K562 (cell line): Measurements from ENCODE around the gene HBG1. TPM values are rescaled to one million over a fixed set of nuclear protein-coding genes. Genes with fewer than 3 reads are reported as not detected.
A peak's percentile ranks its signal among the peaks of the same experiment; 100 is the strongest.

ENCODE experiments used
- AFF4 ChIP-seq: sonication (generic); formaldehyde crosslinking; IDR thresholded peaks from 2 replicates; pipeline ENCODE4 v1.8.0; 2023; ENCODE audit warnings: mild to moderate bottlenecking, missing genetic modification reagents
- CCNT2 ChIP-seq: IDR thresholded peaks from 2 replicates; pipeline ENCODE4 v1.6.1; 2011; ENCODE audit warnings: borderline replicate concordance, low read depth, mild to moderate bottlenecking, moderate library complexity, mixed read lengths, low read length; ENCODE audit not compliant: insufficient read length; ENCODE audit errors: extremely low read depth
- CEBPG ChIP-seq, 3 experiments: fragments of 200-800 bp in 1 of 3; sonication (Bioruptor generic) in 1 of 3; sonication (generic) in 1 of 3; formaldehyde crosslinking in 1 of 3; IDR thresholded peaks in 2 of 3; conservative IDR thresholded peaks in 1 of 3; 2 replicates each; pipeline versions ENCODE4 v1.6.1 to v1.8.0; 2016 to 2022; ENCODE audit warnings: missing compliant biosample characterization in 2 of 3, missing genetic modification characterization in 2 of 3, mild to moderate bottlenecking in 1 of 3, missing genetic modification reagents in 1 of 3
- CTCFL ChIP-seq: IDR thresholded peaks from 2 replicates; pipeline ENCODE4 v1.6.1; 2011; ENCODE audit warnings: borderline replicate concordance, low read depth, mild to moderate bottlenecking, moderate library complexity, low read length; ENCODE audit not compliant: insufficient read depth, poor library complexity, severe bottlenecking
- HMBOX1 ChIP-seq: sonication (generic); IDR thresholded peaks from 2 replicates; pipeline ENCODE4 v1.6.1; 2016
- HMG20B ChIP-seq: fragments of 250-450 bp; sonication (Bioruptor Pico); IDR thresholded peaks from 2 replicates; pipeline ENCODE4 v1.5.0; 2021; ENCODE audit warnings: mild to moderate bottlenecking
- MYNN ChIP-seq, 2 experiments: sonication (generic); formaldehyde crosslinking in 1 of 2; IDR thresholded peaks; 2 replicates each; pipeline versions ENCODE4 v1.5.0 to v1.6.1; 2016 to 2020; ENCODE audit warnings: antibody characterized with exemption in 1 of 2, missing genetic modification reagents in 1 of 2
- NFE2 ChIP-seq: IDR thresholded peaks from 2 replicates; pipeline ENCODE4 v1.6.1; 2014; ENCODE audit warnings: antibody characterized with exemption, low read depth
- NFIC ChIP-seq: fragments of 450-650 bp; IDR thresholded peaks from 2 replicates; pipeline ENCODE4 v1.6.1; 2017; ENCODE audit warnings: mild to moderate bottlenecking, inconsistent platforms
- NR1H2 ChIP-seq: sonication (generic); formaldehyde crosslinking; IDR thresholded peaks from 2 replicates; pipeline ENCODE4 v1.4.0; 2020; ENCODE audit warnings: mild to moderate bottlenecking, missing genetic modification reagents
- SP1 ChIP-seq: sonication (generic); formaldehyde crosslinking; IDR thresholded peaks from 2 replicates; pipeline ENCODE4 v1.8.1; 2022; ENCODE audit warnings: mild to moderate bottlenecking, missing genetic modification reagents
- TAF9B ChIP-seq: fragments of 450-650 bp; IDR thresholded peaks from 2 replicates; pipeline ENCODE4 v1.6.1; 2018; ENCODE audit warnings: mild to moderate bottlenecking; ENCODE audit not compliant: partially characterized antibody
- TEAD1 ChIP-seq, 2 experiments: fragments of 450-650 bp in 1 of 2; sonication (generic) in 1 of 2; formaldehyde crosslinking; IDR thresholded peaks; 2 replicates each; pipeline versions ENCODE4 v1.4.0 to v1.8.0; 2020 to 2022; ENCODE audit warnings: mild to moderate bottlenecking in 2 of 2, missing genetic modification reagents in 1 of 2
- ZNF165 ChIP-seq: fragments of 250-450 bp; sonication (Bioruptor Pico); IDR thresholded peaks from 2 replicates; pipeline ENCODE4 v1.4.0; 2020; ENCODE audit warnings: borderline replicate concordance
- polyA plus RNA-seq, 8 experiments: library from polyadenylated mRNA; depleted of rRNA in 4 of 8; stranded (reverse) in 5 of 8; unstranded in 3 of 8; fragments of >200 nt; fragmentation: Nextera tagmentation in 2 of 8; fragmentation: Illumina TruSeq in 1 of 8; extraction: Ambion mirVana in 2 of 8; extraction: Trizol in 1 of 8; gene quantifications; 2 replicates each; pipeline versions ENCODE4 v1.2.1 to v1.2.3, GENCODE V29; 2011 to 2014; ENCODE audit warnings: inconsistent platforms in 1 of 8, missing spikeins in 1 of 8
- total RNA-seq, 7 experiments: library from RNA; depleted of rRNA in 6 of 7; stranded (reverse); fragments of >200 nt in 6 of 7; fragmentation: Illumina TruSeq in 2 of 7; extraction: Trizol in 2 of 7; gene quantifications; 2 replicates each; pipeline versions ENCODE4 v1.2.1 to v1.2.3, GENCODE V29; 2011 to 2021; ENCODE audit warnings: low replicate concordance in 1 of 7
- TF ChIP-seq, protein P1 (sequence below): IDR thresholded peaks from 3 replicates; pipeline ENCODE4 v1.6.1; 2011; ENCODE audit warnings: borderline replicate concordance, mild to moderate bottlenecking, moderate library complexity; ENCODE audit not compliant: insufficient read length; ENCODE audit errors: extremely low read depth

HBG1 gene
- total and polyA plus RNA-seq, 9 of the 15 experiments (the other 6 are each of a cell fraction or from before 2014, with no cell fraction given) = 1,066 to 16,338 (median 4,898) TPM

DNA sequence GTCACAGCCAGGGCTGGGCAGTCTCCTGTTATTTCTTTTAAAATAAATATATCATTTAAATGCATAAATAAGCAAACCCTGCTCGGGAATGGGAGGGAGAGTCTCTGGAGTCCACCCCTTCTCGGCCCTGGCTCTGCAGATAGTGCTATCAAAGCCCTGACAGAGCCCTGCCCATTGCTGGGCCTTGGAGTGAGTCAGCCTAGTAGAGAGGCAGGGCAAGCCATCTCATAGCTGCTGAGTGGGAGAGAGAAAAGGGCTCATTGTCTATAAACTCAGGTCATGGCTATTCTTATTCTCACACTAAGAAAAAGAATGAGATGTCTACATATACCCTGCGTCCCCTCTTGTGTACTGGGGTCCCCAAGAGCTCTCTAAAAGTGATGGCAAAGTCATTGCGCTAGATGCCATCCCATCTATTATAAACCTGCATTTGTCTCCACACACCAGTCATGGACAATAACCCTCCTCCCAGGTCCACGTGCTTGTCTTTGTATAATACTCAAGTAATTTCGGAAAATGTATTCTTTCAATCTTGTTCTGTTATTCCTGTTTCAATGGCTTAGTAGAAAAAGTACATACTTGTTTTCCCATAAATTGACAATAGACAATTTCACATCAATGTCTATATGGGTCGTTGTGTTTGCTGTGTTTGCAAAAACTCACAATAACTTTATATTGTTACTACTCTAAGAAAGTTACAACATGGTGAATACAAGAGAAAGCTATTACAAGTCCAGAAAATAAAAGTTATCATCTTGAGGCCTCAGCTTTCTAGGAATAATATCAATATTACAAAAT, 38.6 kb upstream of the HBG1 start (continued):
- peak; percentile 77 for TF ChIP-seq NFIC
- no peak for TF ChIP-seq NR1H2 (CRISPR knock-in tag)
- TF ChIP-seq NFE2 = peak; percentile 80
- TF ChIP-seq HMBOX1 = peak; percentile 66; the same call in 1 of the 2 replicates
- no peak for TF ChIP-seq ZNF165 (CRISPR knock-in tag)
- TF ChIP-seq TEAD1 (CRISPR knock-in tag; IDR thresholded peaks at IDR 0.05) = no peak
- 0 out of 2 replicates have a peak, but pooled peaks have one; percentile 24 for TF ChIP-seq AFF4
- peak; percentile 87 for TF ChIP-seq MYNN (IDR thresholded peaks at IDR 0.05)
- TF ChIP-seq MYNN (CRISPR knock-in tag; IDR thresholded peaks at IDR 0.05) = no peak
- TF ChIP-seq CEBPG (CRISPR knock-in tag; IDR thresholded peaks at IDR 0.05) = no peak
- no peak for TF ChIP-seq CEBPG (tag; conservative IDR thresholded peaks at IDR 0.05 in 1 of 2, IDR thresholded peaks at IDR 0.05 in 1 of 2)
- no peak; the same call in 1 of the 2 replicates for TF ChIP-seq SP1 (CRISPR knock-in tag)
- peak; percentile 55 for TF ChIP-seq CCNT2
- peak; percentile 18 for TF ChIP-seq TAF9B
- TF ChIP-seq, protein P1, sequence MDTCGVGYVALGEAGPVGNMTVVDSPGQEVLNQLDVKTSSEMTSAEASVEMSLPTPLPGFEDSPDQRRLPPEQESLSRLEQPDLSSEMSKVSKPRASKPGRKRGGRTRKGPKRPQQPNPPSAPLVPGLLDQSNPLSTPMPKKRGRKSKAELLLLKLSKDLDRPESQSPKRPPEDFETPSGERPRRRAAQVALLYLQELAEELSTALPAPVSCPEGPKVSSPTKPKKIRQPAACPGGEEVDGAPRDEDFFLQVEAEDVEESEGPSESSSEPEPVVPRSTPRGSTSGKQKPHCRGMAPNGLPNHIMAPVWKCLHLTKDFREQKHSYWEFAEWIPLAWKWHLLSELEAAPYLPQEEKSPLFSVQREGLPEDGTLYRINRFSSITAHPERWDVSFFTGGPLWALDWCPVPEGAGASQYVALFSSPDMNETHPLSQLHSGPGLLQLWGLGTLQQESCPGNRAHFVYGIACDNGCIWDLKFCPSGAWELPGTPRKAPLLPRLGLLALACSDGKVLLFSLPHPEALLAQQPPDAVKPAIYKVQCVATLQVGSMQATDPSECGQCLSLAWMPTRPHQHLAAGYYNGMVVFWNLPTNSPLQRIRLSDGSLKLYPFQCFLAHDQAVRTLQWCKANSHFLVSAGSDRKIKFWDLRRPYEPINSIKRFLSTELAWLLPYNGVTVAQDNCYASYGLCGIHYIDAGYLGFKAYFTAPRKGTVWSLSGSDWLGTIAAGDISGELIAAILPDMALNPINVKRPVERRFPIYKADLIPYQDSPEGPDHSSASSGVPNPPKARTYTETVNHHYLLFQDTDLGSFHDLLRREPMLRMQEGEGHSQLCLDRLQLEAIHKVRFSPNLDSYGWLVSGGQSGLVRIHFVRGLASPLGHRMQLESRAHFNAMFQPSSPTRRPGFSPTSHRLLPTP = no peak
- no peak for TF ChIP-seq HMG20B (CRISPR knock-in tag)
- no peak for TF ChIP-seq CTCFL
